HTERT RPE-1 (cell line): ENCODE results near the gene PNKD.

ENCODE experiments used
- in situ Hi-C: fragments of 300-500 bp; cut with MboI; formaldehyde crosslinking; loops from 4 replicates; pipeline ENCODE4 v1.14.3; 2020; ENCODE audit warnings: low sequenced_read_pairs

The PNKD gene

GRCh38 chr2:218256612-218257350 lies 13.5 kb upstream of the PNKD start:
- in situ Hi-C loops: no loop called here

- in situ Hi-C loops: no loop called here
Observed at GRCh38 chr2:218257390-218257981, 12.8 kb upstream of the PNKD start.

GRCh38 chr2:218259099-218259961 lies 11.0 kb upstream of the PNKD start:
- in situ Hi-C loops: no loop called here

GRCh38 chr2:218260166-218260565 lies 10.2 kb upstream of the PNKD start:
- in situ Hi-C loops: no loop called here

- in situ Hi-C loops: no loop called here
Observed at GRCh38 chr2:218260742-218261422, 9.4 kb upstream of the PNKD start, which contains the start of gene GPBAR1. TSS of gene GPBAR1 (plus strand) at chr2:218261015. CDS start at chr2:218262725, 1,710 bp downstream.

DNA sequence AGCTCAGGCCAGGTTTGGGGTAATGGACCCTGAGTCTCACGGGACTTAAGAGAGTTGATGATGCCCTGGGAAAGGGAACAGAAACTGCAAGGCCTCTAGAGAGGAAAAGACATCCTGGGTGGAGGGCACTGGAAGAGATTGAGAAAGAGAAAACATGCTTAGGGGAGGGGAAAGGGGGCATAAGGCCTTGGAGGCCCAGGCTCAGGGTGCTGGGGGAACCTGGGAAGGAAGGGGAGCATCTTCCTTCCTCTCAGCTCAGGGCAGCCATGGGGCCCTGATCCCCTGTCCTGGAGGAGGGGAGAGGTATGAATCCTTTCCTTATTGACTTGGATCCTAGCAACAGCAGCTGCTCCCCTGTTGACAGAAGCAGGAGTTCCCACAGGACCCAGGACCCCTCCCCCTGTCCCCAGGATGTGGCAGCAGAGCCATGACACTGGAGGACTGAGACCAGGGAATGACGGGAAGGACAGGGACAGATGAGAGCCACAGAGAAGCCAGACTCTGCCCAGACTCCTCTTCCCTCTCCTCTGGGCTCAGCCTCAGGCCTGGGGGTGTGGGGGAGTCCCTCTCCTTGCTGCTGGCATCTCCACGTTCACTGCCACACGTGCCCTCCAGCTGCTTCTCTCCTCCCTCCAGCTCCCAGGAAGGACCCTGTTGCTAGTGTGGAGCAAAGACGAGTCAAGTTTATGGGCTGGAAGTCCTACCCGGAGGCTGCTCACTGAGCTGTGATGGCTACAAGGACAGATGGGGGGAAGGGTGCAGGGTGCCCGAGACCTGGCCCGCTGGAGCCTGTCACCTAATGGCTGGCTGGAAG lies 8.7 kb upstream of the PNKD start:
- in situ Hi-C loops: no loop called here

DNA sequence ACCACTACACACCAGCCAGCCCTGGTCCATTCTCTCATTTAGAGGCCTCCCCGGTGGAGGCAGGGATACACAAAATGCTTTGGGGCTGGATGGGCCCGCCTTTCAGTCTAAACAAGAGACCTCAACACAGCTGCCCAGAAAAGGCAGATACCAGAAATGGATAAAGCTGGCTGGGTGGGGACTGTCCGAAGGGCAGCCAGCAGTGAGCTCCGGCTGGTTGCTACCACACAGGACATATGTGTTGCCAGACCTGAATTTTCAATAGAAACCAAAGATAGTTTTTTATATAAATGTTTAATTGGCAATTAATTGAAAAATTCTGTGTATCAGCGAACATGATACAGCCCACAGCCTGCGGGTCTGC lies 8.1 kb upstream of the PNKD start:
- in situ Hi-C loops: no loop called here

- in situ Hi-C loops: no loop called here
Observed at GRCh38 chr2:218262631-218263586, 7.4 kb upstream of the PNKD start.

DNA sequence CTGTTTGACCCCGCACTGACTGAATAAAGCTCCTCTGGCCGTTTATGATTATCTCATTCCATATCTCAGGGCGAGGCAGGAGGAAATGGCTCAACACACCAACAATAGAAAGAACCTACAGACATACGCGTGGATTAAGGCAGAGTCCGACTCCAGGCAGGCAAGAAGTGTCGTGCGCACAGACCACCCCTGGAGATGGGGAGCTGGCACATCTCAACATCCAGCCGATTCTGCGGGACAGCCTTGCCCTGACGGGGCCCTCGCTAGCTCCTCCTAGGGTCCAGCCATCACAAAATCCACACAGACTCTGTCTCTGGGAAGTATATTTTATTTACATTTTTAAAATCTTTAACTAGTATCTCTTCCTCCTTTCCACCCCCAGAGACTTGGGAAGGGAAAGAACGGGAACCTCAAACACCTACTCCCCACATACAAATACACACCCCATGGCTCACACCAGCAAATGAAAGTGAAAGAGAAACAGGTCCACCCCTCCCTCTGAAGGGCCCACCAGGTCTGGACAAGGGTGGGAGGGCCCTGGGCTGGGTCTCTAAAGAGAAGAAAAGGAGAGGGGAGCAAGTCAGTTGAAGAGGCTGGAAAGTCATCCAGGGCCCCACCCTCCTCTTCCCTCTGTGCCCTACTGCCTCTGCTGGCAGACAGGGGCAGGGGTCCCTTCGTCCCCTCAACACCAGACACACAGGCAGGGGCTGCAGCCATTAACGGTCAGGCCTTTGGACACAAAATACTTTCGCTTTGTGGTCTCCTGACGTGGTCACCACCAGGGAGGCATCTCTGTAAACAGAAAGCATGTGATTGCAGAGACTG lies 6.3 kb upstream of the PNKD start:
- in situ Hi-C loops: no loop called here

GRCh38 chr2:218264773-218265561 lies 5.4 kb upstream of the PNKD start:
- in situ Hi-C loops: no loop called here

DNA sequence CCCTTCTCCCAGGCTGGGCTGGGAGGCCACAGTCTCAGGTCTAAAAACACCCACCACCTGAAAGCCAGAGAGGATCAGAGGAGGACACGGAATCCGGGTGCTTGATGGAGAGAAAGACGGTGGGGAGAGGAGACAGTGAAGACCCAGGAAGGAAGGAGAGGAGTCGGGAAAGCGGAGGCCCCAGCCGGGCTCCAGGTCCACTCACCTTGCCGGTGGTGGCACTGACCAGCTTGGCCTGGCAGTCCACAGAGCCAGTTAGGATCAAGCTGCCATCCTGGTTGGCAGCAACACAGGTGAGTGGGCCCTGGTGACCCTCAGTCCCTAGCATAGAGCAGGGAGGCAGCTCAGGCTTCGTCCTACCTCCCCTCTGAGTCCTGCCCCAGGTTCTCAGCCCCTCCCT lies 4.7 kb upstream of the PNKD start:
- in situ Hi-C loops: no loop called here

GRCh38 chr2:218266316-218266979 lies 3.9 kb upstream of the PNKD start:
- in situ Hi-C loops: no loop called here

DNA sequence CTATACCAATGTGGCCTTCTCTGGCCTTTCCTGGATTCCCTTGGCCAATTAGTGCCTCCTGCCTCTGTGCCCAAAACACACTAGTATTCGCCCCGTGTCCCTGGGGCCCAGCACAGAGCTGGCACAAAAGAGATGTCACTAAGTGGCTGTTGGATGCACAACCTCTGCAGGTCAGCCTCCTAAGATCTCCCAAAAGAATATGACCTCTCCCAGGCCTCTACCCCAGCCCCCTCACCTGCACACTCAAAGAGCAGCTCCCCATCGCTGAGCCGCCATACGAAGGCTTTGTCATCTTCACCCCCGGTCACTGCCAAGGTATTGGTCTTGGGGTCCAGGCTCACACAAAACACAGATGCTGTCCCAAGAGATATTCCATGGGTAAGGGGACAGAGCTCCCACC lies 3.1 kb upstream of the PNKD start:
- in situ Hi-C loops: no loop called here

GRCh38 chr2:218270721-218271486 lies 585 bp downstream of the PNKD start:
- in situ Hi-C loops: no loop called here

DNA sequence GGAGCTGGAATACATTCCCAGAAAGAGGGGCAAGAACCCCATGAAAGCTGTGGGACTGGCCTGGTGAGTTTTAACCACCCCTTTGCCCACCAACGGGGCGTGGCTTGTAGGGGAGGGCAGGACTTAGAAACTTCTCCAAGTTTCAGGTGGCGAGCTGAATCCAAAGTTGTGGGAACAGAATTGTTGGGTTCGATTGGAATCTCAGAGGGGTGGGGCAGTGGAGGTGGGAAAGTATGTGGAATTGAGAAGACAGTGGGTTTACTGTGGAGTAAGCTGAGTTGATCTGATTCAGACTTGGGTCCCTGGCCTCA lies 1.1 kb downstream of the PNKD start:
- in situ Hi-C loops: no loop called here

DNA sequence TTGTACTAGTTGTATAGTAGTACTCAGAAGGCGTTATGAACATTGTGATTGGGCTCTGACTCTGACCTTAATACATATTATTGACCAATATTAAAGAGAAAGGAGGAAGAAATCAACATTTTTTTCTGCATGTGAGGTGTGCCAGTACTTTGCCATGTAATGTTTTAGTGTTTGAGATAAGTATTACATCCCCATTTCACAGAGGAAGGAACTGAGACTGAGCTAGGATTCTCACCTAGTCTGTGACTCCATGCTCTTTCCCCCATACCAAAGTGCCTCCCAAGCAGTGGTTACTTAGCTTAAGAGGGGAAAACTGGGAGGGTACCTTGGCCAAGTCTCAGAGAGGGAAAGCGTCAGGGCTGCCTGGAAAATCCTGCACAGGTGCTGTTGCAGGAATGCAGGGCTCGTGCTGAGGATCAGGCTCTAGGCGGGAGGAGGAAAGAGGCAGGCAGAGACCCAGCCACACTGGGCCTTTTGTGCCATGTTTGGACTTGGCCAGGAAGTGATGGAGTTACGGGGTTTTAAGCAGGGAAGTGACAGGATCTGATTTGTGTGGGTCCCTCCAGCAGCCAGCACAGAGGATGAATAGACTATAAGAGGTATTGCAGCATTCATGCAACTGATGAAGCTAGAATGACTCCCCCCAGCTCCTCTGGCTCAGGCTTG lies 1.7 kb downstream of the PNKD start:
- in situ Hi-C loops: no loop called here
